B cell (primary cell): ENCODE data around the gene HOXA4. TPM values are rescaled to one million over a fixed set of nuclear protein-coding genes. Genes with fewer than 3 reads are reported as not detected.

Experiments used
- ATAC-seq: fragments of 200-7000 bp; cut with Tn5 transposase; one replicate; pipeline ENCODE4 v1.10.0; 2021; ENCODE audit warnings: low read depth, mild to moderate bottlenecking, moderate number of reproducible peaks, moderate library complexity
- CTCF ChIA-PET: fragments of 350-600 bp; sonication (Branson Sonifier 250); formaldehyde crosslinking; loops from one replicate; lab custom pipeline; 2021; ENCODE audit warnings: antibody characterized with exemption, inconsistent platforms; lab: Charles Lee
- POLR2A ChIA-PET: fragments of 350-600 bp; sonication (Branson Sonifier 250); formaldehyde crosslinking; loops from one replicate; lab custom pipeline; 2021; ENCODE audit warnings: antibody characterized with exemption; lab: Charles Lee
- DNase-seq: peaks from one replicate; pipeline ENCODE4 v3.0.0; 2013
- H2AFZ ChIP-seq: 2 replicates; pipeline ENCODE4 v1.6.1; 2012; ENCODE audit warnings: mild to moderate bottlenecking, low read depth, low read length; ENCODE audit not compliant: insufficient read depth, poor library complexity, severe bottlenecking
- H3K27ac ChIP-seq, 2 donors: 1 replicate in 1 of 2; 2 replicates in 1 of 2; pipeline ENCODE4 v1.5.1; 2012 to 2013; ENCODE audit warnings: low read length in 2 of 2, mild to moderate bottlenecking in 2 of 2, moderate library complexity in 1 of 2
- H3K27me3 ChIP-seq, 4 experiments: fragments of 200-600 bp in 1 of 4; sonication (generic) in 1 of 4; replicated peaks in 1 of 4; 1 replicate in 2 of 4; 2 replicates in 2 of 4; pipeline versions ENCODE4 v1.6.1 to v1.7.0; 2013 to 2016; ENCODE audit warnings: low read length in 3 of 4, mild to moderate bottlenecking in 2 of 4, mixed read lengths in 1 of 4, moderate library complexity in 1 of 4; ENCODE audit not compliant: insufficient read depth in 4 of 4, control insufficient read depth in 3 of 4; ENCODE audit errors: control extremely low read depth in 1 of 4
- H3K36me3 ChIP-seq, 2 experiments: replicated peaks in 1 of 2; 1 replicate in 1 of 2; 2 replicates in 1 of 2; pipeline versions ENCODE4 v1.6.1 to v1.7.1; 2013; ENCODE audit warnings: low read length in 1 of 2; ENCODE audit not compliant: insufficient read depth in 2 of 2, control insufficient read depth in 1 of 2; ENCODE audit errors: control extremely low read depth in 1 of 2, extremely low read depth in 1 of 2
- H3K4me1 ChIP-seq, 2 donors: fragments of 200-600 bp in 1 of 2; sonication (generic) in 1 of 2; 1 replicate in 1 of 2; 2 replicates in 1 of 2; pipeline versions ENCODE4 v1.5.1 to v1.6.1; 2013 to 2017; ENCODE audit warnings: low read length in 2 of 2; ENCODE audit not compliant: control insufficient read depth in 2 of 2, insufficient read depth in 2 of 2
- H3K4me2 ChIP-seq: replicated peaks from 2 replicates; pipeline ENCODE3; 2012; ENCODE audit warnings: mild to moderate bottlenecking, low read depth, low read length; ENCODE audit not compliant: poor library complexity, severe bottlenecking
- H3K4me3 ChIP-seq, 5 experiments: fragments of 200-600 bp in 1 of 5; sonication (generic) in 1 of 5; 1 replicate in 3 of 5; 2 replicates in 2 of 5; pipeline versions ENCODE4 v1.5.1 to v1.7.0; 2011 to 2016; ENCODE audit warnings: low read length in 4 of 5, mild to moderate bottlenecking in 4 of 5, low read depth in 2 of 5, control low read depth in 1 of 5, moderate library complexity in 1 of 5; ENCODE audit not compliant: insufficient read depth in 1 of 5; ENCODE audit errors: control extremely low read depth in 1 of 5, extremely low read depth in 1 of 5
- H3K79me2 ChIP-seq: fragments of 200-600 bp; sonication (generic); one replicate; pipeline ENCODE4 v1.6.0; 2016; ENCODE audit warnings: low read length; ENCODE audit not compliant: control insufficient read depth, insufficient read depth
- H3K9ac ChIP-seq: fragments of 200-600 bp; sonication (generic); 2 replicates; pipeline ENCODE4 v1.6.1; 2017; ENCODE audit warnings: mild to moderate bottlenecking, low read length, moderate library complexity
- H3K9me3 ChIP-seq, 3 donors: one replicate each; pipeline versions ENCODE4 v1.6.1 to v1.7.1; 2013; ENCODE audit warnings: low read length in 2 of 3; ENCODE audit not compliant: control insufficient read depth in 2 of 3, insufficient read depth in 1 of 3; ENCODE audit errors: control extremely low read depth in 1 of 3
- H4K20me1 ChIP-seq: 2 replicates; pipeline ENCODE4 v1.6.0; 2012; ENCODE audit warnings: mild to moderate bottlenecking, low read length; ENCODE audit not compliant: insufficient read depth, control insufficient read depth, poor library complexity, severe bottlenecking
- H3K27ac Mint-ChIP-seq: one replicate; pipeline ENCODE4 v1.8.0; 2021; ENCODE audit warnings: mixed read lengths
- H3K27me3 Mint-ChIP-seq: one replicate; pipeline ENCODE4 v1.8.0; 2021; ENCODE audit warnings: mixed read lengths
- H3K4me1 Mint-ChIP-seq: one replicate; pipeline ENCODE4 v1.8.0; 2021; ENCODE audit warnings: mixed read lengths
- H3K4me3 Mint-ChIP-seq: one replicate; pipeline ENCODE4 v1.8.0; 2021; ENCODE audit warnings: mixed read lengths
- H3K9me3 Mint-ChIP-seq: one replicate; pipeline ENCODE4 v1.8.0; 2022; ENCODE audit warnings: mixed read lengths; ENCODE audit not compliant: insufficient read depth
- CTCF ChIP-seq: fragments of 200-600 bp; IDR thresholded peaks from one replicate; pipeline ENCODE4 v1.8.0; 2022; ENCODE audit warnings: antibody characterized with exemption, mild to moderate bottlenecking
- EZH2 ChIP-seq: IDR thresholded peaks from 2 replicates; pipeline ENCODE4 v1.6.1; 2012; ENCODE audit warnings: borderline replicate concordance, low read depth, mild to moderate bottlenecking, moderate library complexity, low read length; ENCODE audit not compliant: insufficient read depth, poor library complexity, severe bottlenecking
- WGBS: methylation state at CpG from one replicate; pipeline ENCODE4 v1.1.5; 2013; ENCODE audit warnings: missing lambda C conversion rate; ENCODE audit not compliant: insufficient coverage; 5-methylcytosine and 5-hydroxymethylcytosine counted together
- intact Hi-C: fragments of 100-400 bp; cut with micrococcal nuclease; formaldehyde crosslinking; loops from one replicate; pipeline ENCODE4 v1.10.0; 2022
- polyA plus RNA-seq: library from polyadenylated mRNA; depleted of rRNA; stranded (reverse); fragments of >200 nt; gene quantifications from 2 replicates; pipeline ENCODE4 v1.2.3, GENCODE V29; 2012
- total RNA-seq, 2 donors: library from RNA; stranded (reverse); fragments of 120-200 nt in 1 of 2; gene quantifications; 1 replicate in 1 of 2; 2 replicates in 1 of 2; pipeline versions ENCODE4 v1.2.3 to v1.2.4, GENCODE V29; 2013 to 2022

Gene HOXA4
- total and polyA plus RNA-seq, 2 donors (not counting 1 experiment from before 2014, with no cell fraction given), result 0.30 TPM; not detected in 1

GRCh38 chr7:27139334-27140125 lies 9.0 kb upstream of the HOXA4 start:
- H3K36me3 ChIP-seq, result no peaks in the 10 kb centered on the region
- ChIA-PET POLR2A (no interaction called here), CTCF (no interaction called here)
- Mint-ChIP-seq H3K27me3 (peaks cover 60% of the 10 kb centered on the region), H3K9me3 (no peaks in the 10 kb centered on the region), H3K27ac (no peak overlapping the region), H3K4me1 (peaks cover 4% of the 10 kb centered on the region), H3K4me3 (no peak overlapping the region)
- H3K4me1 ChIP-seq, result no peaks in the 10 kb centered on the region
- peaks cover 0 to 21% (median 0%) of the 10 kb centered on the region in 3 donors for H3K9me3 ChIP-seq
- no peaks in the 10 kb centered on the region for H3K79me2 ChIP-seq
- no peak overlapping the region for H2AFZ ChIP-seq
- DNase-seq (no peak), ATAC-seq (no peak)
- no peak overlapping the region for H3K4me3 ChIP-seq
- TF ChIP-seq CTCF (no peak), EZH2 (no peak)
- H3K27ac ChIP-seq, result no peak overlapping the region
- 97% methylated on average over 50 of the region's 53 CpGs for WGBS
- H3K4me2 ChIP-seq, result no peak overlapping the region
- intact Hi-C loops, result no loop called here
- no peaks in the 10 kb centered on the region for H4K20me1 ChIP-seq
- H3K9ac ChIP-seq, result no peak overlapping the region
- peaks cover 0 to 42% (median 21%) of the 10 kb centered on the region in 4 experiments for H3K27me3 ChIP-seq

- Histone ChIP-seq H3K4me3 (no peak overlapping the region), H2AFZ (no peak overlapping the region), H3K36me3 (no peaks in the 10 kb centered on the region), H3K9me3 (peaks cover 0 to 15% (median 0%) of the 10 kb centered on the region in 3 donors), H3K4me1 (no peaks in the 10 kb centered on the region), H3K4me2 (no peak overlapping the region), H3K9ac (no peak overlapping the region), H3K27me3 (peaks cover 0 to 37% (median 23%) of the 10 kb centered on the region in 4 experiments), H3K79me2 (no peaks in the 10 kb centered on the region), H3K27ac (no peak overlapping the region), H4K20me1 (no peaks in the 10 kb centered on the region)
- Mint-ChIP-seq H3K27ac (no peak overlapping the region), H3K27me3 (peaks cover 61% of the 10 kb centered on the region), H3K9me3 (no peaks in the 10 kb centered on the region), H3K4me1 (peaks cover 4% of the 10 kb centered on the region), H3K4me3 (no peak overlapping the region)
- 99% methylated on average over 8 of the region's 11 CpGs for WGBS
- DNase-seq (no peak), ATAC-seq (no peak)
- POLR2A ChIA-PET, result no interaction called here
- CTCF ChIA-PET, result no interaction called here
- intact Hi-C loops, result no loop called here
- TF ChIP-seq EZH2, result no peak
- no peak for TF ChIP-seq CTCF
Observed at GRCh38 chr7:27138985-27139333, 8.4 kb upstream of the HOXA4 start.
